Thyroid gland (tissue), 4 donors: Measurements from ENCODE around the gene RPRM. TPM values are rescaled to one million over a fixed set of nuclear protein-coding genes. Genes with fewer than 3 reads are reported as not detected.
"Not testable (repeated sequence)": the region's sequence is repeated elsewhere in the genome, so short reads cannot be mapped to it uniquely, and the experiment has no call there.

ENCODE experiments used
- DNase-seq, 2 donors: peaks; one replicate each; pipeline ENCODE4 v3.0.0-alpha.2; 2019
- H3K27ac ChIP-seq, 3 donors: fragments of 200-600 bp; sonication (generic); 1 replicate in 2 of 3; 2 replicates in 1 of 3; pipeline ENCODE4 v1.5.1; 2016 to 2019; ENCODE audit warnings: mild to moderate bottlenecking in 1 of 3, moderate library complexity in 1 of 3
- H3K27me3 ChIP-seq: fragments of 200-600 bp; sonication (generic); one replicate; pipeline ENCODE4 v1.5.1; 2019
- H3K36me3 ChIP-seq, 2 donors: fragments of 200-600 bp; sonication (generic); one replicate each; pipeline ENCODE4 v1.5.1; 2016 to 2019
- H3K4me1 ChIP-seq, 2 donors: fragments of 200-600 bp; sonication (generic); one replicate each; pipeline ENCODE4 v1.5.1; 2017 to 2019
- H3K4me3 ChIP-seq, 3 donors: fragments of 200-600 bp; sonication (generic); replicated peaks in 1 of 3; 1 replicate in 2 of 3; 2 replicates in 1 of 3; pipeline ENCODE4 v1.5.1; 2016; ENCODE audit warnings: mild to moderate bottlenecking in 1 of 3
- H3K9me3 ChIP-seq: fragments of 200-600 bp; sonication (generic); one replicate; pipeline ENCODE4 v1.5.1; 2017
- POLR2A ChIP-seq, 2 donors: fragments of 450-650 bp; IDR thresholded peaks; one replicate each; pipeline ENCODE4 v1.6.1; 2017; ENCODE audit warnings: antibody characterized with exemption in 2 of 2, mild to moderate bottlenecking in 2 of 2, moderate library complexity in 1 of 2
- WGBS, 2 donors: methylation state at CpG; one replicate each; pipeline ENCODE4 v1.1.5; 2017; 5-methylcytosine and 5-hydroxymethylcytosine counted together
- intact Hi-C: fragments of 100-400 bp; cut with DNase I; formaldehyde crosslinking; loops from one replicate; pipeline ENCODE4 v1.15.1; 2023
- small RNA-seq: library from RNA; depleted of rRNA; stranded (forward); fragments of <200 nt; gene quantifications from one replicate; pipeline ENCODE3, GENCODE V24; 2016
- total RNA-seq, 4 donors: library from RNA; depleted of rRNA; stranded (reverse); fragments of >200 nt; gene quantifications; one replicate each; pipeline ENCODE4 v1.2.3, GENCODE V29; 2016
- TF ChIP-seq, protein P1 (sequence below), 6 experiments: fragments of 200-600 bp in 3 of 6; fragments of 450-650 bp in 3 of 6; sonication (generic) in 3 of 6; IDR thresholded peaks; one replicate each; pipeline ENCODE4 v1.5.1; 2016 to 2019; ENCODE audit warnings: antibody characterized with exemption in 6 of 6, mild to moderate bottlenecking in 2 of 6, inconsistent platforms in 1 of 6, moderate library complexity in 1 of 6

Gene RPRM
- total RNA-seq, 4 donors from 2014 or later: 1.0 to 2.4 (median 1.1) TPM; not detected in 1

DNA sequence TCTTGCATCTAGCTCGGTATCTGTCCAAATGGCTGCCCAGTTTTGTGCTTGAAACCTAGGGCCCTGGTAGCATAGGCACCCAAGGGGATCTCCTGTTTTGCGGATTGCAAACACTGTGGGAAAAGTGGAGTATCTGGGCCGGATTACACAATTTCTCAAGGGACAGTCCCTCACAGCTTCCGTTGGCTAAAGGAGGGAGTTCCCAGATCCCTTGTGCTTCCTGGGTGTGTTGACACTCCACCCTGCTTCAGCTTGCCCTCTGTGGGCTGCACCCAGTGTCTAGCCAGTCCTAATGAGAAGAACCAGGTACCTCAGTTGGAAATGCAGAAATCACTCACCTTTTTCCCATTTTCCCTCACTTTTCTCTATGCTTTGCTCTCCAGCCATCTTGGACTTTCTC is 35.5 kb downstream of the RPRM start:
- intact Hi-C loops: no loop called here
- WGBS, 2 donors: 80 to 81% methylated on average over 3 of the region's 4 CpGs
- Histone ChIP-seq H3K4me3 (no peak overlapping the region), H3K36me3 (no peaks in the 10 kb centered on the region), H3K9me3 (no peaks in the 10 kb centered on the region), H3K4me1 (no peaks in the 10 kb centered on the region), H3K27ac (no peak overlapping the region), H3K27me3 (no peaks in the 10 kb centered on the region)
- DNase-seq: no peak
- no peak for TF ChIP-seq POLR2A (IDR thresholded peaks at IDR 0.05)
- TF ChIP-seq, protein P1, sequence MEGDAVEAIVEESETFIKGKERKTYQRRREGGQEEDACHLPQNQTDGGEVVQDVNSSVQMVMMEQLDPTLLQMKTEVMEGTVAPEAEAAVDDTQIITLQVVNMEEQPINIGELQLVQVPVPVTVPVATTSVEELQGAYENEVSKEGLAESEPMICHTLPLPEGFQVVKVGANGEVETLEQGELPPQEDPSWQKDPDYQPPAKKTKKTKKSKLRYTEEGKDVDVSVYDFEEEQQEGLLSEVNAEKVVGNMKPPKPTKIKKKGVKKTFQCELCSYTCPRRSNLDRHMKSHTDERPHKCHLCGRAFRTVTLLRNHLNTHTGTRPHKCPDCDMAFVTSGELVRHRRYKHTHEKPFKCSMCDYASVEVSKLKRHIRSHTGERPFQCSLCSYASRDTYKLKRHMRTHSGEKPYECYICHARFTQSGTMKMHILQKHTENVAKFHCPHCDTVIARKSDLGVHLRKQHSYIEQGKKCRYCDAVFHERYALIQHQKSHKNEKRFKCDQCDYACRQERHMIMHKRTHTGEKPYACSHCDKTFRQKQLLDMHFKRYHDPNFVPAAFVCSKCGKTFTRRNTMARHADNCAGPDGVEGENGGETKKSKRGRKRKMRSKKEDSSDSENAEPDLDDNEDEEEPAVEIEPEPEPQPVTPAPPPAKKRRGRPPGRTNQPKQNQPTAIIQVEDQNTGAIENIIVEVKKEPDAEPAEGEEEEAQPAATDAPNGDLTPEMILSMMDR (IDR thresholded peaks at IDR 0.05): no peak

DNA sequence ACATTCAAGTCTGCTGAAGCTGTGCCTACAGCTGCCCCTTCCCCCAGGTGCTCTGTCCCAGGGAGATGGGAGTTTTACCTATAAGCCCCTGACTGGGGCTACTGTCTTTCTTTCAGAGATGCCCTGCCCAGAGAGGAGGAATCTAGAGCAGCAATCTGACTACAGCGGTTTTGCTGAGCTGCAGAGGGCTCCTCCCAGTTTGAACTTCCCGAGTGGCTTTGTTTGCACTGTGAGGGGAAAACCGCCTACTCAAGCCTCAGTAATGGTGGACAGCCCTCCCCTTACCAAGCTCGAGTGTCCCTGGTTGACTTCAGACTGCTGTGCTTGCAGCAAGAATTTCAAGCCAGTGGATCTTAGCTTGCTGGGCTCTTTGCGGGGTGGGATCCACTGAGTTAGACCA is 35.9 kb downstream of the RPRM start:
- WGBS, 2 donors: 41 to 58% methylated on average over 5 of the region's 5 CpGs
- H3K4me1 ChIP-seq, H3K9me3 ChIP-seq, intact Hi-C loops, H3K27me3 ChIP-seq, H3K27ac ChIP-seq, H3K36me3 ChIP-seq, H3K4me3 ChIP-seq, DNase-seq: not testable (repeated sequence)

GRCh38 chr2:153440090-153440489 is 38.5 kb downstream of the RPRM start:
- H3K36me3 ChIP-seq, H3K27me3 ChIP-seq, H3K27ac ChIP-seq, intact Hi-C loops, DNase-seq, H3K4me1 ChIP-seq, H3K4me3 ChIP-seq, H3K9me3 ChIP-seq: not testable (repeated sequence)
- WGBS, 2 donors: 92 to 94% methylated on average over 2 of the region's 2 CpGs

DNA sequence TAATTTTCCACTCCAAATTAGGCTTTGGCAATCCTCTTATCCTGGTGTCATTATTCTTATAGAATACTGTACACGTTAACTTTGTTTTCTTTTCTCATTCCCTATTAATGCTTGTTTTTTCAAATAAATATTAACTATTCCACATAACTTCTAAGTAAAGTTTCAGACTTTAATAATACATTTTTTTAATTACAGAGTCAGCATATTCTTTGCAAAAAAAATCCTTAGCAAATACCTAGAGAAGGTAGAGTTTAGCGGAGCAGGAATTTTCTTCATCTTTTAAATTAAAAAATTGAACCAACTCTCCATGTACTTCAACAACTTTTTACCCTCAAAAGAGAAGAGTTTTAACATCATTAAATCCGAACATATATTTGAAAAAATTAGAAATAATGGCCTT is 45.2 kb downstream of the RPRM start:
- WGBS, 2 donors: 84 to 89% methylated on average over 3 of the region's 3 CpGs
- H3K36me3 ChIP-seq: no peaks in the 10 kb centered on the region
- H3K27ac ChIP-seq: no peak overlapping the region
- intact Hi-C loops: no loop called here
- no peak overlapping the region for H3K4me3 ChIP-seq
- no peaks in the 10 kb centered on the region for H3K27me3 ChIP-seq
- no peak for TF ChIP-seq POLR2A (IDR thresholded peaks at IDR 0.05)
- TF ChIP-seq, protein P1 (IDR thresholded peaks at IDR 0.05): no peak
- H3K9me3 ChIP-seq: no peaks in the 10 kb centered on the region
- no peak for DNase-seq
- no peaks in the 10 kb centered on the region for H3K4me1 ChIP-seq

GRCh38 chr2:153432381-153432780 is 46.2 kb downstream of the RPRM start:
- Histone ChIP-seq H3K4me1 (no peaks in the 10 kb centered on the region), H3K36me3 (no peaks in the 10 kb centered on the region), H3K27me3 (no peaks in the 10 kb centered on the region), H3K9me3 (no peaks in the 10 kb centered on the region), H3K27ac (no peak overlapping the region), H3K4me3 (no peak overlapping the region)
- TF ChIP-seq, protein P1 (IDR thresholded peaks at IDR 0.05): no peak
- TF ChIP-seq POLR2A (IDR thresholded peaks at IDR 0.05): no peak
- DNase-seq: no peak
- 46 to 51% methylated on average over 2 of the region's 2 CpGs for WGBS, 2 donors
- intact Hi-C loops: no loop called here

DNA sequence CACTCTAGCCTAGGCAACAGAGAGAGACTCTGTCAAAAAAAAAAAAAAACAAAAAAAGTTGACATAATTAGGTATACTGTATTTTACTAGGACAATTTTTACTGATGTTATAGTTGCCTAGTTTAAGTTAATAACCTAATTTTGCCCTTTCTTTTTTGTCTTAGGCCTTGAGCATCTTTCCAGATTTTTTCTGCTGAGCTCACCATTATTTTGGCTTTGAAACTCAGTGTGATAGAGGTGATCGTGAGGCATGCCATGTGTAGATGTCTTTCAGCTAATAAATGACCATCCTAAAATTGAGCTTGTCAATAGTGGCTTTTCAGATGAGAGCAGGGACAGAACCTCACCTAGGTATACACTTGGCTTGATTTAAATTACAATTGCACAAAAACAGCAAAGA is 47.4 kb downstream of the RPRM start:
- Histone ChIP-seq H3K36me3 (no peaks in the 10 kb centered on the region), H3K4me1 (no peaks in the 10 kb centered on the region), H3K4me3 (no peak overlapping the region), H3K9me3 (no peaks in the 10 kb centered on the region), H3K27me3 (no peaks in the 10 kb centered on the region), H3K27ac (no peak overlapping the region)
- intact Hi-C loops: no loop called here
- WGBS, 2 donors: 70 to 89% methylated on average over 1 of the region's 1 CpG
- no peak for DNase-seq
- no peak for TF ChIP-seq POLR2A (IDR thresholded peaks at IDR 0.05)
- TF ChIP-seq, protein P1 (IDR thresholded peaks at IDR 0.05): no peak

Small RNAs within 50 kb of the gene (small RNA-seq; reads per million reads assigned to genes)
- not detected for gene RF00275
